Heart left ventricle (tissue), 16 donors: ENCODE data around the gene GLDC. TPM values are rescaled to one million over a fixed set of nuclear protein-coding genes. Genes with fewer than 3 reads are reported as not detected.

Experiments
- ATAC-seq, 4 donors: fragments of 200-7000 bp; cut with Tn5 transposase; one replicate each; pipeline ENCODE4 v1.9.1; 2020 to 2022; ENCODE audit warnings: moderate library complexity in 4 of 4, mild to moderate bottlenecking in 3 of 4, moderate number of reproducible peaks in 1 of 4
- DNase-seq, 5 donors: peaks; one replicate each; pipeline ENCODE4 v3.0.0-alpha.2; 2020
- H3K27ac ChIP-seq, 12 donors: fragments of 200-600 bp; sonication (generic) in 4 of 12; one replicate each; pipeline versions ENCODE4 v1.5.0 to v1.8.0; 2016 to 2022; ENCODE audit warnings: mild to moderate bottlenecking in 2 of 12
- H3K27me3 ChIP-seq, 9 donors: fragments of 200-600 bp; sonication (generic) in 2 of 9; one replicate each; pipeline versions ENCODE4 v1.5.1 to v1.8.0; 2016 to 2022; ENCODE audit warnings: mild to moderate bottlenecking in 3 of 9
- H3K36me3 ChIP-seq, 9 donors: fragments of 200-600 bp; sonication (generic) in 2 of 9; one replicate each; pipeline versions ENCODE4 v1.5.0 to v1.8.0; 2018 to 2022; ENCODE audit warnings: mild to moderate bottlenecking in 2 of 9
- H3K4me1 ChIP-seq, 12 donors: fragments of 200-600 bp; sonication (generic) in 4 of 12; one replicate each; pipeline versions ENCODE4 v1.5.0 to v1.8.0; 2016 to 2022; ENCODE audit warnings: mild to moderate bottlenecking in 3 of 12
- H3K4me3 ChIP-seq, 12 donors: fragments of 200-600 bp; sonication (generic) in 4 of 12; one replicate each; pipeline versions ENCODE4 v1.5.0 to v1.8.0; 2017 to 2022; ENCODE audit warnings: mild to moderate bottlenecking in 9 of 12, moderate library complexity in 4 of 12
- H3K9me3 ChIP-seq, 12 donors: fragments of 200-600 bp; sonication (generic) in 4 of 12; one replicate each; pipeline versions ENCODE4 v1.5.0 to v1.8.0; 2016 to 2022; ENCODE audit warnings: mild to moderate bottlenecking in 1 of 12
- POLR2A ChIP-seq, 2 donors: fragments of 450-650 bp; IDR thresholded peaks; one replicate each; pipeline ENCODE4 v1.6.1; 2017; ENCODE audit warnings: antibody characterized with exemption in 2 of 2, mild to moderate bottlenecking in 2 of 2, moderate library complexity in 2 of 2
- WGBS, 4 donors: extraction: QIAGEN DNeasy Blood & Tissue Kit in 2 of 4; methylation state at CpG; one replicate each; pipeline versions ENCODE4 v1.1.5 to v1.1.7; 2013 to 2018; 5-methylcytosine and 5-hydroxymethylcytosine counted together
- intact Hi-C, 10 donors: fragments of 100-400 bp; cut with DNase I; formaldehyde crosslinking; loops; one replicate each; pipeline versions ENCODE4 v1.11.1 to v1.14.2; 2022
- polyA plus RNA-seq, 2 donors: library from polyadenylated mRNA; stranded (reverse); fragments of 200-250 nt; gene quantifications; one replicate each; pipeline ENCODE4 v1.2.3, GENCODE V29; 2013
- total RNA-seq, 9 donors: library from RNA; depleted of rRNA in 2 of 9; stranded (reverse); fragments of >200 nt in 2 of 9; fragmentation: NEBNext Ultra II Directional in 3 of 9; extraction: Animal tissue kit (Norgen Biotek cat#: 25700) in 3 of 9; gene quantifications; one replicate each; pipeline versions ENCODE4 v1.1.0 to v1.2.4, GENCODE V29; 2016 to 2023
- TF ChIP-seq, protein P1 (sequence below), 12 donors: fragments of 200-600 bp; sonication (generic) in 4 of 12; IDR thresholded peaks; one replicate each; pipeline versions ENCODE4 v1.5.0 to v1.8.0; 2018 to 2022; ENCODE audit warnings: antibody characterized with exemption in 12 of 12, mild to moderate bottlenecking in 5 of 12
- donor health status: ischemic (EF 13 %, LVEDD 7.1; RV severe dilation, severe dysfunction).
- donor health status: healthy with polysubstance abuse.
- donor health status: DM: no; HTN: yes; CAD: no.
- donor health status: DM: no; HTN: no; CAD: no.
- donor health status: ischemic (EF 25% LVEDD 6.9; RV normal size, moderate dysfunction).
- donor health status: ischemic (EF 25% LVEDD 5.7; RV mildly dilated, moderate dysfunction).
- donor health status: healthy.
- donor health status: DM: yes; HTN: yes; CAD: no.
- donor health status: ischemic (EF 35%, LVEDD 5.7; RV mildly dilated, moderate dysfunction).
- donor health status: nonischemic (EF 11% LVEDD 7.7; RV severe dilation, severe dysfunction).
- donor health status: DM: yes; HTN: yes; CAD: no.
- donor health status: PGD.
- donor health status: ischemic (EF 29% LVEDD 5.4; RV normal size, mild dysfunction).
- donor health status: nonischemic (EF 23%, LVEDD 6.1; RV moderate dilation, normal function).

Gene GLDC
- total and polyA plus RNA-seq, 11 donors = 0.26 to 0.53 TPM; not detected in 9

DNA sequence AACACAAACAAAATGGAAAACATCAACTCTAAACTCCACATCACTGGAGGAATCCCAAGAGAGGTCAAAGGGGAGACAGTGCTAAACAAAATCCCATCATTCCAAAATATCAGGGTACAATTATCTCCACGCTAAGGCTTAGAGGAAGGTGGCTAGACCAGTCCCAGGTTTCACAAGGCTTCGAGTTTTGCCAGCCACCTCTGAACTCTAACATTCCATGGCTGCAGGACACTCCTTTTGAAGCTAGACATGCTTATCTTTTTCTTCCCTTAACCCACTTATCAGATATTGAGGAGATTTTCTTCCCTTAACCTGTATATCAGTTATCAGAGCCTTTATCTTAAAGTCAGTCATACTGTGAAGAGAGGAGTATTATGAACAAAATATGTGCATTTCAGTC lies 53.3 kb downstream of the GLDC start:
- no peaks in the 10 kb centered on the region for H3K36me3 ChIP-seq
- TF ChIP-seq POLR2A (IDR thresholded peaks at IDR 0.05) = no peak
- TF ChIP-seq, protein P1, sequence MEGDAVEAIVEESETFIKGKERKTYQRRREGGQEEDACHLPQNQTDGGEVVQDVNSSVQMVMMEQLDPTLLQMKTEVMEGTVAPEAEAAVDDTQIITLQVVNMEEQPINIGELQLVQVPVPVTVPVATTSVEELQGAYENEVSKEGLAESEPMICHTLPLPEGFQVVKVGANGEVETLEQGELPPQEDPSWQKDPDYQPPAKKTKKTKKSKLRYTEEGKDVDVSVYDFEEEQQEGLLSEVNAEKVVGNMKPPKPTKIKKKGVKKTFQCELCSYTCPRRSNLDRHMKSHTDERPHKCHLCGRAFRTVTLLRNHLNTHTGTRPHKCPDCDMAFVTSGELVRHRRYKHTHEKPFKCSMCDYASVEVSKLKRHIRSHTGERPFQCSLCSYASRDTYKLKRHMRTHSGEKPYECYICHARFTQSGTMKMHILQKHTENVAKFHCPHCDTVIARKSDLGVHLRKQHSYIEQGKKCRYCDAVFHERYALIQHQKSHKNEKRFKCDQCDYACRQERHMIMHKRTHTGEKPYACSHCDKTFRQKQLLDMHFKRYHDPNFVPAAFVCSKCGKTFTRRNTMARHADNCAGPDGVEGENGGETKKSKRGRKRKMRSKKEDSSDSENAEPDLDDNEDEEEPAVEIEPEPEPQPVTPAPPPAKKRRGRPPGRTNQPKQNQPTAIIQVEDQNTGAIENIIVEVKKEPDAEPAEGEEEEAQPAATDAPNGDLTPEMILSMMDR (IDR thresholded peaks at IDR 0.05) = no peak
- intact Hi-C loops = no loop called here
- no peaks in the 10 kb centered on the region for H3K9me3 ChIP-seq
- no peak overlapping the region for H3K4me3 ChIP-seq
- H3K27me3 ChIP-seq = no peaks in the 10 kb centered on the region
- WGBS, 4 donors = 37 to 47% (median 47%) methylated on average over 2 of the region's 2 CpGs
- H3K27ac ChIP-seq = no peak overlapping the region
- no peaks in the 10 kb centered on the region for H3K4me1 ChIP-seq
- ATAC-seq = no peak
- DNase-seq = no peak

DNA sequence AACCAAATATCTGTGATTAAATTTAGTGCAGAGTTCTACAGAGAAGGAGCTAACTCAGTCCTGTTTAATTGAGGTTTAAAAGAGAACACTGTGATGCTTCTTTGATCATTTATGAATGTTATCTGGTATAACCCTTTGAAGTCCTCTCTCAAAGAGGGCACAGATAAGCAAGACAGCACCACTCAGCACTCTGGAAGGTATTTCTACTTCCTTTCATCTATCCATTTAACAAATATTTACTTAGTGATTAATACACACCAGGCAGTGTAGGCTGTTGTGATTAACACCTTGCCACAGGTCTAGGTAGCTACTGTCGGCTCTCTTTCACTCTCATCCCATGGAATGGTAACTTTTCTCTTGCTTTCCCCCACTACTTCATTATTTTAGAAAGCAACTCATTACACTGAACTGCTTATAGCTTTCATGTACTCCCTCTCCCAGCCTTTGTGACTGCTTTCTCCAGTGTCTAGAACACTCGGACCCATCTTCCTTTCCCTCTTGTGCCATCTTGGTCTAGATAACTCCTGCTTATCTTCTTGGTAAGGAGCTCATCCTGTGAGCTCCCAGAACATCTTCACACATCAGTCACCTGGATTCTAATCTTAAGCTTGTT lies 54.7 kb downstream of the GLDC start:
- no peak for ATAC-seq
- Histone ChIP-seq H3K9me3 (no peaks in the 10 kb centered on the region), H3K27ac (no peak overlapping the region), H3K4me3 (no peak overlapping the region), H3K36me3 (no peaks in the 10 kb centered on the region), H3K4me1 (no peaks in the 10 kb centered on the region), H3K27me3 (no peaks in the 10 kb centered on the region)
- no peak for DNase-seq
- WGBS, 4 donors = 36 to 39% (median 38%) methylated on average over 2 of the region's 2 CpGs
- TF ChIP-seq, protein P1 (IDR thresholded peaks at IDR 0.05) = no peak
- no peak for TF ChIP-seq POLR2A (IDR thresholded peaks at IDR 0.05)
- intact Hi-C loops = no loop called here

DNA sequence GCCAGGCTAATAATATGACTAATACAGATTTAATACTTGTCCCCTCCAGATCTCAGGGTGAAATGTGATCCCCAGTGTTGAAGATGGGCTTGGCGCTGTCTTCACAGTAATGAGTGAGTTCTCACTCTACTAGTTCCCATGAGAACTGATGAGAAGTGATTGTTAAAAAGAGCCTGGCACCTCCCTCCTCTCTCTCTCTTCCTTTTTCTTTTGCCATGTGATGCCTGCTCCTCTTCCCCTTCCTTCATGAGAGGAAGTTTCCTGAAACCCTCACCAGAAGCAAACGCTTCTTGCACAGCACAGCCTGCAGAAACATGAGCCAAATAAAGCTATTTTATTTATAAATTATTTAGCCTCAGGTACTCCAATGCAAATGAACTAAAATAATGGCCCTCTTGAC lies 55.2 kb downstream of the GLDC start:
- peak in 1 of 4 donors; percentile 33 for ATAC-seq
- 50 to 60% (median 51%) methylated on average over 2 of the region's 2 CpGs for WGBS, 4 donors

DNA sequence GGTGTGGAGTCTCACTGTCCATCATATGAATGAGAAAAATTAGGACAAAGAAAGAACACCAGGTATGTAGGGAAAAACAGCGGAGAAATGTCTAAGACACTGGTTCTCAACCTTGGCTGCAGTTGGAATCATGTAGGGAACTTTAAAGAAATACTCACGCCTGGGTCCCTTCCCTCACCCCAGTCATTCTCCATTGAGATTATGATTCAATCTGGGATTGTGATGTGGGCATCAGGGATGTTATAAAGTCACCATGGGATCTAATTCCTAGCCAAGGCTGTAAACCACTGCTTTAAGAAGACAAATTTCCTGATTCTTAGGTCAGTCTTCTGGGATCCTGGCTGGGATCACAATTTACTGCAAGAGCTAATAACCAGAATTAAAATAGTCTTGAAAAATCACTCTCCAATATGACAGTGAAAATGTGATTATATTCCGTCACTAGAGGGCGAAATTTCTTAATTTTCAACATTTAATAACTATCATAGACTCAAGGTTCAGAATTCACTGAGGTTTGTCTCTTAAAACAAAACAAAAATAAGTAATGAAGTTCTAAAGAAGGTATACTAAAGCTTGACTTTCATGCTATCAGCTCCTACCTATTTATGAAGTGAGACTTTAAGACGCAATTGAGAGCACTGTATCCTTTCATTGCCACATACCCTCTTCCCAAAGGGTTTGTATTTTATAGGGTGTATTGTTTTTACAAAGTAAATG lies 60.5 kb downstream of the GLDC start:
- H3K27ac ChIP-seq = no peak overlapping the region
- WGBS, 4 donors = 49 to 57% (median 53%) methylated on average over 5 of the region's 5 CpGs
- no peaks in the 10 kb centered on the region for H3K36me3 ChIP-seq
- TF ChIP-seq POLR2A (IDR thresholded peaks at IDR 0.05) = no peak
- TF ChIP-seq, protein P1 (IDR thresholded peaks at IDR 0.05) = peak; percentile 30 to 67 (median 47)
- H3K4me1 ChIP-seq = peaks cover 0 to 4% (median 0%) of the 10 kb centered on the region in 12 donors
- ATAC-seq (no peak), DNase-seq (no peak)
- H3K4me3 ChIP-seq = no peak overlapping the region
- H3K9me3 ChIP-seq = no peaks in the 10 kb centered on the region
- intact Hi-C loops = loop anchor here (2.0 to 10.0 kb wide), 9 partner anchors 80 to 262 kb away; no protein-coding TSS in a partner anchor
- peaks cover 0 to 6% (median 0%) of the 10 kb centered on the region in 9 donors for H3K27me3 ChIP-seq

More for the DNA sequence above, 55.2 kb downstream of the GLDC start:
- no peaks in the 10 kb centered on the region for H3K9me3 ChIP-seq
- DNase-seq = no peak
- H3K27ac ChIP-seq = no peak overlapping the region
- intact Hi-C loops = no loop called here
- H3K4me3 ChIP-seq = no peak overlapping the region
- TF ChIP-seq, protein P1 (IDR thresholded peaks at IDR 0.05) = no peak
- TF ChIP-seq POLR2A (IDR thresholded peaks at IDR 0.05) = no peak
- H3K27me3 ChIP-seq = no peaks in the 10 kb centered on the region
- no peaks in the 10 kb centered on the region for H3K36me3 ChIP-seq
- no peaks in the 10 kb centered on the region for H3K4me1 ChIP-seq
